Astrocyte of the cerebellum (primary cell): ENCODE results near the gene GSK3A.

ENCODE experiments used
- DNase-seq: peaks from one replicate; pipeline ENCODE4 v3.0.0-alpha.2; 2011; ENCODE audit warnings: low read depth
- H3K4me3 ChIP-seq: 2 replicates; pipeline ENCODE4 v1.5.1; 2011; ENCODE audit warnings: mild to moderate bottlenecking, low read depth, low read length, moderate library complexity
- in situ Hi-C: cut with HindIII; loops from 2 replicates; pipeline ENCODE4 v1.10.0; 2017; ENCODE audit warnings: low sequenced_read_pairs
- TF ChIP-seq, protein P1 (sequence below): IDR thresholded peaks from 2 replicates; pipeline ENCODE4 v1.5.1; 2012; ENCODE audit warnings: low read length, low read depth, moderate library complexity, mild to moderate bottlenecking; ENCODE audit errors: missing control alignments

Gene GSK3A

DNA sequence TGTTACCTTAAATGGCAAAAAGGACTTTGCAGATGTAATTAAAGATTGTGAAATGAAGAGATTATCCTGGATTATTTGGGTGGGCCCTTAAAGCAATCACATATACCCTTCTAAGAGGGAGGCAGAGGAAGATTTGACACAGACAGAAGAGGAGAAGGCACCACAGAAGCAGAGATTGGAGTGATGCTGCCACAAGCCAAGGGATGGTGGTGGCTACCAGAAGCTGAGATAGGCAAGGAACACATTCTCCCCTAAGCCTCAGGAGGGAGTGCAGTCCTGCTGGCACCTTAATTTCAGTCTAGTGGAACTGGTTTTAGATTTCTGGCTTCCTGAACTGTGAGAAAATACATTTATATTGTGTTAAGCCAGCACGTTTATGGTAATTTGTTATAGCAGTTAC is 49.1 kb downstream of the GSK3A start:
- in situ Hi-C loops = no loop called here
- H3K4me3 ChIP-seq = no peak overlapping the region
- no peak for DNase-seq
- TF ChIP-seq, protein P1, sequence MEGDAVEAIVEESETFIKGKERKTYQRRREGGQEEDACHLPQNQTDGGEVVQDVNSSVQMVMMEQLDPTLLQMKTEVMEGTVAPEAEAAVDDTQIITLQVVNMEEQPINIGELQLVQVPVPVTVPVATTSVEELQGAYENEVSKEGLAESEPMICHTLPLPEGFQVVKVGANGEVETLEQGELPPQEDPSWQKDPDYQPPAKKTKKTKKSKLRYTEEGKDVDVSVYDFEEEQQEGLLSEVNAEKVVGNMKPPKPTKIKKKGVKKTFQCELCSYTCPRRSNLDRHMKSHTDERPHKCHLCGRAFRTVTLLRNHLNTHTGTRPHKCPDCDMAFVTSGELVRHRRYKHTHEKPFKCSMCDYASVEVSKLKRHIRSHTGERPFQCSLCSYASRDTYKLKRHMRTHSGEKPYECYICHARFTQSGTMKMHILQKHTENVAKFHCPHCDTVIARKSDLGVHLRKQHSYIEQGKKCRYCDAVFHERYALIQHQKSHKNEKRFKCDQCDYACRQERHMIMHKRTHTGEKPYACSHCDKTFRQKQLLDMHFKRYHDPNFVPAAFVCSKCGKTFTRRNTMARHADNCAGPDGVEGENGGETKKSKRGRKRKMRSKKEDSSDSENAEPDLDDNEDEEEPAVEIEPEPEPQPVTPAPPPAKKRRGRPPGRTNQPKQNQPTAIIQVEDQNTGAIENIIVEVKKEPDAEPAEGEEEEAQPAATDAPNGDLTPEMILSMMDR = no peak

DNA sequence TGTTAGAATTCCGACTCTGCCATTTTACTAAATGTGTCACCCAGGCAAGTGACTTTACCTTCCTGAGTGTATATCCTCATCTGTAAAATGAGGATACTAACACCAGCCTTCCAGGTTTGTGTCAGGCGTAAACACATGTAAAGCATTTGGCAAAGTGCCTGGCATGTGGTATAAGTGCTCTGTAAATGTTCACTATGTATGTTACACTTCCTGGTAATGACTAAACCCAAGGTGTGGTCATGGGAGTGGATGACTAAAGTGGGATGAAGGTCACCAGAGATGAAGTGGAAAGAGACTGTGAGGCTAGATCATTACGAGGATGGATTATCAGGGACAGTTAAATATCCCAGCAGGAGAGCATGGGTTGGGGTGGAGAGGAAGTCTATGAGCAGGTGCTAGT is 50.5 kb downstream of the GSK3A start:
- TF ChIP-seq, protein P1 = no peak
- no peak for DNase-seq
- H3K4me3 ChIP-seq = no peak overlapping the region
- in situ Hi-C loops = no loop called here

DNA sequence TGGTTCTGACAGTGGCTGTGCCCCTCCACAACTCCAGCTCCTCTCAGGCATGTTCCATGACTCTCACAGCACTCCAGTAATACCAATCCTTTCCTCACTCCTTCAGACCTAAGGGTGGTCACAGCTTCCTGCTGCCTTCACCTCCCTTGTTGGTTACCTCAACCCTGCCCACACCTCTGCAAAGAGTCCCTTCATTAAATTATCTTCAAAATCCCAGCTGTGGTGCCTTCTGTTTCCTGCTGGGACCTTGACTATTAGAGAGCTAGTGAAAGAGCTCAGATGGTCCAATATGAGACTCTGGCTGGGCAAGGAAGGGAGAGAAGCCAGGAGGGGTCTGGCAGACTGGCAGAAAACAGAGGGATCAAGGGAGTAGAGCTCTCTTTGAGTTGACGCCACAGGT is 51.1 kb downstream of the GSK3A start:
- in situ Hi-C loops = no loop called here
- H3K4me3 ChIP-seq = no peak overlapping the region
- TF ChIP-seq, protein P1 = no peak
- DNase-seq = no peak

DNA sequence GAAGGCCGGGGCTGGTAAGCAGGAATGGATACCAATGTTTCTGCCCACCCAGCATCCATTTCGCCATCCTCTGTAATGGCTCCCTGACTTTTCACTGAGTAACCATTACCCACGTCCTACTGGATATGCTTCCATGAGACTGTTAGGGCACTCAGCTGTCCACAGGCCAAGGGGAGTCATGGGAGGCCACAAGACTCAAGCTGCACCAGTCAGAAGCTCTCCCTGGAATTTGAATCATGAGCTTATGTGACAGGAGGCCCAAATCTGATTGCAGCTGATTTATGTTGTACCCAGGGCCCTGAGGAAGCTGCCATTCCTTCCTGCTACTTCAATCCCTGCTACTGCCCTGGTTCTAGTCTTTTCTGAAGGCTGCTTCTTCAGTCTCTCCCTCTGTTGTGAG is 53.3 kb downstream of the GSK3A start:
- no peak overlapping the region for H3K4me3 ChIP-seq
- TF ChIP-seq, protein P1 = no peak
- in situ Hi-C loops = no loop called here
- DNase-seq = no peak

DNA sequence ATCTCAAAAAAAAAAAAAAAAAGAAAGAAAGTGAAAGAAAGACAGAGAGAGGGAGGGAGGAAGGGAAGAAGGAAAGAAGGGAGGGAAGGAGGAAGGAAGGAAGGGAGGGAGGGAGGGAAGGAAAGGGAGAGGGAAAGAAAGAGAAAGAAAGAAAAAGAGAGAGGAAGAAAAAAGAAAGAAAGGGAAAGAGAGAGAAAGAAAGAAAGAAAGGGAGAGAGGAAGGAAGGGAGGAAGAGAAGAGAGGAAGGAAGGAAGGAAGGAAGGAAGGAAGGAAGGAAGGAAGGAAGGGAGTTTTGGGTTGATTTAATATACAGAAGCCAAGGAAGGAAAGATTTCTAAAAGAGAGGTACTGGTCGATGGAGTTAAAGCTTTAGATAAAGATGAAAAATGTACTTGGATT is 53.7 kb downstream of the GSK3A start:
- no peak overlapping the region for H3K4me3 ChIP-seq
- DNase-seq = no peak
- in situ Hi-C loops = no loop called here
- TF ChIP-seq, protein P1 = no peak

DNA sequence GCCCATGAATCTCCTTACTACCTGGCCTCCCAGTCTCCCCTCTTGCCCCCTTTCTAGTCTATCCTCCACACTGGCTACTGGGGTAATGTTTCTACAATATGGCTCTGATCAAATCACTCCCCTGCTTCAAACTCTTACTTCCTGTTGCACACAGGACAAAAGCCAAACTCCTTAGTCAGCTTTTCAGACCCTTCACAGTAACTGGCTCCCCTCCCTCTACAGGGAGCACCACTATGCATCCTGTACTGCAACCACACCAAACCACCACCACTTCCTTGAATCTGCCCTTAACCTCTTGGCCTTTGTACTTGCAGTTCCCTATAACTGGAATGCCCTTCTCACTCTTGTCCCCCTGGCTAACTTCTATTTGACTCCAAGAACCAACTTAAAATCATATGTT is 57.1 kb downstream of the GSK3A start:
- in situ Hi-C loops = no loop called here
- DNase-seq = no peak
- no peak overlapping the region for H3K4me3 ChIP-seq
- TF ChIP-seq, protein P1 = no peak

DNA sequence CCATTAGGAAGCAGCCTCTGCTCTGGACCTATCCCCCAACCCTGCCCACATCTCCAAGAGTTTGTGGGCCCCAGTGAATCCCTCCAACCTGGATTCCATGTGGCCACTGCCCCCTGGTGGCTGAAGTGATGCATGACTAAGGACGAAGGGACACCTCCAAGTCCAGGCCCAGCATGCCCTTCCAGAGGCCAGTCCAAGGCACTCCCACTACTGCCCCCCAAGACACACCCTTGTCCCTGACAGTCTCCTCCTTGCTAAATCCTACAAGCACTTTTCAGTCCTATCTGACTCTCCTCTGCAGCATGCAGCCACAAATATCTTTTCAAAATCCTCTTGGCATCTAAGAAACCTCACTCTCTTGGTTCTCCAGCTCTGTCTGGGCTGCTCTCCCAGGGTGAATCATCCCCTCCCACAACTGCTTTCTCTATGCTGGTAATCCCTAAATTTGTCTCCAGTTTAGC is 58.0 kb downstream of the GSK3A start:
- DNase-seq = peak; percentile 49
- in situ Hi-C loops = no loop called here
- TF ChIP-seq, protein P1 = peak; percentile 94
- H3K4me3 ChIP-seq = no peak overlapping the region
